ENCODE measurements around the gene MYO7B.

The MYO7B gene

GRCh38 chr2:127648321-127648720, 112.8 kb downstream of the MYO7B start:
- Histone ChIP-seq H3K27ac (ENCODE audit: low read length) (no peak overlapping the region), H3K9ac (ENCODE audit: low read length) (no peak overlapping the region), H2AFZ (ENCODE audit: low read depth, low read length) (no peak overlapping the region), H3K9me3 (ENCODE audit: insufficient read depth, low read length) (no peaks in the 10 kb centered on the region), H3K4me3 (ENCODE audit: low read length) (no peak overlapping the region), H4K20me1 (ENCODE audit: insufficient read depth, low read length) (no peaks in the 10 kb centered on the region), H3K36me3 (replicated peaks; ENCODE audit: low read depth, low read length) (no peaks in the 10 kb centered on the region), H3K79me2 (ENCODE audit: low read length) (no peaks in the 10 kb centered on the region), H3K27me3 (ENCODE audit: low read depth, low read length) (no peaks in the 10 kb centered on the region), H3K4me2 (ENCODE audit: low read length) (no peak overlapping the region), H3K4me1 (ENCODE audit: low read length) (peaks cover 5% of the 10 kb centered on the region)
- TF ChIP-seq CTCF (IDR thresholded peaks at IDR 0.05; ENCODE audit: low read depth, low read length) (no peak), EZH2phosphoT487 (IDR thresholded peaks at IDR 0.05; ENCODE audit: low read depth) (no peak)

- no peaks in the 10 kb centered on the region for H3K9me3 ChIP-seq (ENCODE audit: insufficient read depth, low read length)
- no peaks in the 10 kb centered on the region for H3K27me3 ChIP-seq (ENCODE audit: low read depth, low read length)
- peak overlapping the region; percentile 95 for H2AFZ ChIP-seq (ENCODE audit: low read depth, low read length)
- H3K4me1 ChIP-seq (ENCODE audit: low read length): peaks cover 5% of the 10 kb centered on the region
- no peak for TF ChIP-seq EZH2phosphoT487 (IDR thresholded peaks at IDR 0.05; ENCODE audit: low read depth)
- no peak for TF ChIP-seq CTCF (IDR thresholded peaks at IDR 0.05; ENCODE audit: low read depth, low read length)
- no peak overlapping the region for H3K27ac ChIP-seq (ENCODE audit: low read length)
- peak overlapping the region; percentile 45 for H3K9ac ChIP-seq (ENCODE audit: low read length)
- peak overlapping the region; percentile 88 for H3K4me2 ChIP-seq (ENCODE audit: low read length)
- H3K4me3 ChIP-seq (ENCODE audit: low read length): peak overlapping the region; percentile 67
- H3K36me3 ChIP-seq (replicated peaks; ENCODE audit: low read depth, low read length): no peaks in the 10 kb centered on the region
- H4K20me1 ChIP-seq (ENCODE audit: insufficient read depth, low read length): no peaks in the 10 kb centered on the region
- no peaks in the 10 kb centered on the region for H3K79me2 ChIP-seq (ENCODE audit: low read length)
Measured at GRCh38 chr2:127649100-127649611, 113.7 kb downstream of the MYO7B start.

- peak overlapping the region; percentile 88 for H3K4me2 ChIP-seq (ENCODE audit: low read length)
- H3K9ac ChIP-seq (ENCODE audit: low read length): peak overlapping the region; percentile 45
- no peaks in the 10 kb centered on the region for H3K79me2 ChIP-seq (ENCODE audit: low read length)
- H3K9me3 ChIP-seq (ENCODE audit: insufficient read depth, low read length): no peaks in the 10 kb centered on the region
- H4K20me1 ChIP-seq (ENCODE audit: insufficient read depth, low read length): no peaks in the 10 kb centered on the region
- no peak overlapping the region for H3K27ac ChIP-seq (ENCODE audit: low read length)
- H3K36me3 ChIP-seq (replicated peaks; ENCODE audit: low read depth, low read length): no peaks in the 10 kb centered on the region
- no peaks in the 10 kb centered on the region for H3K27me3 ChIP-seq (ENCODE audit: low read depth, low read length)
- H3K4me1 ChIP-seq (ENCODE audit: low read length): peaks cover 5% of the 10 kb centered on the region
- TF ChIP-seq EZH2phosphoT487 (IDR thresholded peaks at IDR 0.05; ENCODE audit: low read depth): no peak
- TF ChIP-seq CTCF (IDR thresholded peaks at IDR 0.05; ENCODE audit: low read depth, low read length): peak; percentile 87
- H2AFZ ChIP-seq (ENCODE audit: low read depth, low read length): peak overlapping the region; percentile 95
- peak overlapping the region; percentile 67 for H3K4me3 ChIP-seq (ENCODE audit: low read length)
Measured at GRCh38 chr2:127649684-127650040, 114.2 kb downstream of the MYO7B start.

- Histone ChIP-seq H3K4me2 (ENCODE audit: low read length) (no peak overlapping the region), H3K27me3 (ENCODE audit: low read depth, low read length) (no peaks in the 10 kb centered on the region), H3K27ac (ENCODE audit: low read length) (no peak overlapping the region), H3K36me3 (replicated peaks; ENCODE audit: low read depth, low read length) (no peaks in the 10 kb centered on the region), H4K20me1 (ENCODE audit: insufficient read depth, low read length) (no peaks in the 10 kb centered on the region), H3K4me3 (ENCODE audit: low read length) (no peak overlapping the region), H3K4me1 (ENCODE audit: low read length) (peaks cover 5% of the 10 kb centered on the region), H2AFZ (ENCODE audit: low read depth, low read length) (no peak overlapping the region), H3K79me2 (ENCODE audit: low read length) (no peaks in the 10 kb centered on the region), H3K9me3 (ENCODE audit: insufficient read depth, low read length) (no peaks in the 10 kb centered on the region), H3K9ac (ENCODE audit: low read length) (no peak overlapping the region)
- no peak for TF ChIP-seq EZH2phosphoT487 (IDR thresholded peaks at IDR 0.05; ENCODE audit: low read depth)
- no peak; the same call in none of the 2 replicates for TF ChIP-seq CTCF (IDR thresholded peaks at IDR 0.05; ENCODE audit: low read depth, low read length)
Measured at GRCh38 chr2:127650041-127650784, 114.7 kb downstream of the MYO7B start.

Data from OCI-LY3 (cell line).